ENCODE measurements around the gene LPP.

The LPP gene

DNA sequence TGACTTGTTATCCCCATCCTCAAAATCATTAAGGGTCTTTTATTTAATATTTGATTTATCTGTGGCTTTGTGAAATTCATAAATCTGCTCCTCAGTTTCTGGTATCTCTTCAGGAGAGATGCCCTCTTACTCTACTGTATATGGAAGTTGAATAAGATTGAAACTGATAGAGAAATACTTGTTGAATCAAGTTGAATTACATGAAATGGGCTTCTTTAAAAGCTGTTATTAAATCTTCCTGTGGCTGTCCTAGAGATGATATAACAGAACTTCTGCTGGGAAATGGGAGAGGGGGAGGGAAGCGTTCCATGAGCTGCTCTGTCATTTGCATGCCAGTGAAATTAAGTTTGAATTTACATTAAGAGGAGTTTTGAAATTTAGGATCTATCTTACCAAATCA, 523.4 kb downstream of the LPP start:
- Histone ChIP-seq H3K27ac (ENCODE audit: low read length) (no peak overlapping the region), H3K9ac (ENCODE audit: low read length) (no peak overlapping the region), H3K27me3 (ENCODE audit: control insufficient read depth, insufficient read depth, low read length) (no peaks in the 10 kb centered on the region), H3K9me3 (ENCODE audit: control insufficient read depth, low read depth, low read length) (no peaks in the 10 kb centered on the region), H3K4me3 (ENCODE audit: low read length) (no peak overlapping the region), H3K36me3 (ENCODE audit: control insufficient read depth, low read depth, low read length) (no peaks in the 10 kb centered on the region), H3K4me1 (ENCODE audit: control insufficient read depth, low read depth, low read length) (peaks cover 10% of the 10 kb centered on the region)

DNA sequence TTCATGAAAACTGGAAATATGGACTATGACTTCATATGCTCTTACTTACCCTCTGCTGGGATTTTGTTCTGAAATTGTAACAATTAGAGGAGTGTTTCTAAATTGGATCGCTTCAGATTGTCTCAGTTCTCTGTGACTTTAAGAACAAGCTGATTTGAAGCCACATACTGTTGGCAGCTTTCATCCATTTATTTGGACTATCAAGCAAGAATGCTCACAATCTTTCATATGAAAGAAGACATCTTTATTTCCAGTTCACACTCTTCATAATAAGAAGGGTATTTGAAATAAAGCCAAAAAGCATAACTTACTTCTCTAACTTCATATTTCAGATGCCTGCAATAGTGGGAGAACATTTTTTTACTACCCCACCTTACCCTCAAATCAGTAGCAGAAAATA, 526.2 kb downstream of the LPP start:
- Histone ChIP-seq H3K4me3 (ENCODE audit: low read length) (no peak overlapping the region), H3K36me3 (ENCODE audit: control insufficient read depth, low read depth, low read length) (no peaks in the 10 kb centered on the region), H3K27me3 (ENCODE audit: control insufficient read depth, insufficient read depth, low read length) (no peaks in the 10 kb centered on the region), H3K4me1 (ENCODE audit: control insufficient read depth, low read depth, low read length) (no peaks in the 10 kb centered on the region), H3K27ac (ENCODE audit: low read length) (peak overlapping the region; percentile 10), H3K9ac (ENCODE audit: low read length) (no peak overlapping the region), H3K9me3 (ENCODE audit: control insufficient read depth, low read depth, low read length) (no peaks in the 10 kb centered on the region)

DNA sequence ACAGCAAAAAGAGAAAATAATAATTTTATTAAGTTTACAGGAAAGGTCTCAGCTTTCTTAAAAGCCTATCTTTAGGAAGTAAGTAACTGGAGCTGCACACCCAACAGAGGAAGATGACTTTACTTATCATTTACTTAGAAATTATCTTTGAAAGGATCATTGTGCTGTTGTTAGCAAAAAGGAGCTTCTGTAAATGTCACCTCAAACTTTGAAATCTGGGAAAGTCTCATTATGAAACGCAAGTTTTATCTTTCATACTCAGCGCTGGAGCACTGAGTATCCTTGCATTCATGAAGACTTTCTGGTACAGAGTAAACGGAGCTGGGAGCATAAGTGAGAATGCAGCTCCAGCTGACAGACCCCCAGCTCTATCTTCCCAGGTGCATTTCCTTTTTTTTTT, 526.6 kb downstream of the LPP start:
- H3K9ac ChIP-seq (ENCODE audit: low read length), result no peak overlapping the region
- H3K9me3 ChIP-seq (ENCODE audit: control insufficient read depth, low read depth, low read length), result no peaks in the 10 kb centered on the region
- no peak overlapping the region for H3K4me3 ChIP-seq (ENCODE audit: low read length)
- H3K36me3 ChIP-seq (ENCODE audit: control insufficient read depth, low read depth, low read length), result no peaks in the 10 kb centered on the region
- no peaks in the 10 kb centered on the region for H3K27me3 ChIP-seq (ENCODE audit: control insufficient read depth, insufficient read depth, low read length)
- no peak overlapping the region for H3K27ac ChIP-seq (ENCODE audit: low read length)
- H3K4me1 ChIP-seq (ENCODE audit: control insufficient read depth, low read depth, low read length), result no peaks in the 10 kb centered on the region

DNA sequence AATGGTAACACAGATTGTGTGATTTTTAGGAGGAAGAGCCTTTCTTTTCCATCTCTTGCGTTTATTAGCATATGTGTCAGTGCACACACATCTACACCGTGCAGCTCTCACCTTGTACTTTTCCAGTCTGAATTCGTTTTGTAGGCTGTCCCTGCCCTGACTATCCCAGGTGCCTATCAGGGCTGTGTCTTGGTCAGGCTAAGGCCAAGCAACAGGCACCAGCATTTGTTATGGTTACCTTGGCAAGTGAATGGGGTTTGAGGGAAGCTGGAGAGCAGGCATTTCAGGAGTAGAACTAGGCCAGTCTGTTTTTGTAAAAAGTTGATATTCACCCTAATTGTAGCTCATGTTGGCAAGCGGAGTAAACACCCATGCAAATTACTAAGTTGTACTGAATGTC, 528.4 kb downstream of the LPP start:
- no peaks in the 10 kb centered on the region for H3K36me3 ChIP-seq (ENCODE audit: control insufficient read depth, low read depth, low read length)
- H3K27ac ChIP-seq (ENCODE audit: low read length), result no peak overlapping the region
- no peaks in the 10 kb centered on the region for H3K27me3 ChIP-seq (ENCODE audit: control insufficient read depth, insufficient read depth, low read length)
- no peak overlapping the region for H3K4me3 ChIP-seq (ENCODE audit: low read length)
- no peak overlapping the region for H3K9ac ChIP-seq (ENCODE audit: low read length)
- H3K9me3 ChIP-seq (ENCODE audit: control insufficient read depth, low read depth, low read length), result no peaks in the 10 kb centered on the region
- peaks cover 4% of the 10 kb centered on the region for H3K4me1 ChIP-seq (ENCODE audit: control insufficient read depth, low read depth, low read length)

DNA sequence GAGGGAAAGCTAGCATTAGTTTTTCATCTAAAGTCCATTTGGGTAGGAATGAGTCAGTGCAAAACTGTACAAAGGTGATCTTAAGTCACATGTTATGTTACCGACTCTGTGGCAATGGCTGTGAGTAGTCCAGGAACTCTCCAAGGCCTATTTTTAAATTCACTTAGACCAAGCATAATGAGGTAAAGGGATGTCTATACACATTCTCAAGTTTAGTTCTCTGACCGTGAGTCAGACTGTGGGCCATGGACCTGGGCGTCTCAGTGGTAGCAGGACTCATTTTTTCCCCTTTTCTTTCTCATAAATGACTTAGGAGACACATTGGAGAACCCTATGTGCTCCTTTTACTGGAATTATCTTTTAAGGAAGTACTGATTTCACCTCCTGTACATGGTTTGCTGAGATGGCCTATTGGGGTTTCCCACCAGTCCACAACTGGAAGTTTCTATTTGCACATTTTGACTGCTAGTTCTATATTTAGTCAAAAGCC, 529.1 kb downstream of the LPP start:
- Histone ChIP-seq H3K4me3 (ENCODE audit: low read length) (no peak overlapping the region), H3K9ac (ENCODE audit: low read length) (no peak overlapping the region), H3K36me3 (ENCODE audit: control insufficient read depth, low read depth, low read length) (no peaks in the 10 kb centered on the region), H3K4me1 (ENCODE audit: control insufficient read depth, low read depth, low read length) (peaks cover 4% of the 10 kb centered on the region), H3K9me3 (ENCODE audit: control insufficient read depth, low read depth, low read length) (no peaks in the 10 kb centered on the region), H3K27me3 (ENCODE audit: control insufficient read depth, insufficient read depth, low read length) (no peaks in the 10 kb centered on the region), H3K27ac (ENCODE audit: low read length) (no peak overlapping the region)

DNA sequence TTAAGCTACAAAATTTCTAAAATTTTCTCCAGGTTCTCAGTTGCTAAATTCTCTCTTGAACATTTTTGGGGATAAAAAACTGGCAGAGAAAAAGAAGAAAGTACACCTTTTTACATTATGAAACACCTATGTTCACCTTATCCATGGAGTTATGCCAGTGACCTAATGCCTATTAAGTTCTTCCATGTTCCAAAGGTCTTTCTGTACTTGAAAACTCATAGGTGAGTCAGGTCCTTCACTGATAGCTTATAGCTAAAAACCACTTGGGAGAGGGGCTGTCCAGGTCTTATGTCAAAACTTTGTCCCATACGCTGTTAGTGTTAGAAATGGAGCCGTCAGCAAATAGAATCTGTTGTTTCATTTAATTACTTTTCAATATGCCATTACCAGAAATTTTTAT, 530.3 kb downstream of the LPP start:
- no peak overlapping the region for H3K9ac ChIP-seq (ENCODE audit: low read length)
- H3K27me3 ChIP-seq (ENCODE audit: control insufficient read depth, insufficient read depth, low read length), result no peaks in the 10 kb centered on the region
- H3K36me3 ChIP-seq (ENCODE audit: control insufficient read depth, low read depth, low read length), result no peaks in the 10 kb centered on the region
- no peak overlapping the region for H3K4me3 ChIP-seq (ENCODE audit: low read length)
- H3K27ac ChIP-seq (ENCODE audit: low read length), result no peak overlapping the region
- H3K4me1 ChIP-seq (ENCODE audit: control insufficient read depth, low read depth, low read length), result peaks cover 4% of the 10 kb centered on the region
- no peaks in the 10 kb centered on the region for H3K9me3 ChIP-seq (ENCODE audit: control insufficient read depth, low read depth, low read length)

DNA sequence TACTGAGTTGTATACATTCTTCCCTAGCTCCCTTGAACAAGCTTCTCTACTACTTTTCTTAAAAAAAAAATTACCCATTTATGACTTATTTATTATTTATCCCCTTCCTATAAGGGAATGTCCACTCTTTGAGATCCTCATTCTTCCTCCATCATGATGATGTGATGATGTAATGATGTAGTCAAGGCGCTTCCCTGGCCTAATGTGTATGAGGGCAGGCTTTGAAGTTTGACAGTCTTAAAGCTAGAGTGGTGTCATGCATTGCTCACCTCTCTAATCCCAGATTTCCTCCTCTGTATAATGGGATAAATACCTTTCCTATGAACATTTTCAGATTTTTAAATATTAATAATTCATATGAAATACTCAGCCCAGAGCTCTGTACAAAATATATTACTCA, 531.8 kb downstream of the LPP start:
- H3K27me3 ChIP-seq (ENCODE audit: control insufficient read depth, insufficient read depth, low read length), result no peaks in the 10 kb centered on the region
- no peak overlapping the region for H3K9ac ChIP-seq (ENCODE audit: low read length)
- no peak overlapping the region for H3K4me3 ChIP-seq (ENCODE audit: low read length)
- H3K36me3 ChIP-seq (ENCODE audit: control insufficient read depth, low read depth, low read length), result no peaks in the 10 kb centered on the region
- H3K9me3 ChIP-seq (ENCODE audit: control insufficient read depth, low read depth, low read length), result no peaks in the 10 kb centered on the region
- H3K4me1 ChIP-seq (ENCODE audit: control insufficient read depth, low read depth, low read length), result peaks cover 4% of the 10 kb centered on the region
- H3K27ac ChIP-seq (ENCODE audit: low read length), result no peak overlapping the region

DNA sequence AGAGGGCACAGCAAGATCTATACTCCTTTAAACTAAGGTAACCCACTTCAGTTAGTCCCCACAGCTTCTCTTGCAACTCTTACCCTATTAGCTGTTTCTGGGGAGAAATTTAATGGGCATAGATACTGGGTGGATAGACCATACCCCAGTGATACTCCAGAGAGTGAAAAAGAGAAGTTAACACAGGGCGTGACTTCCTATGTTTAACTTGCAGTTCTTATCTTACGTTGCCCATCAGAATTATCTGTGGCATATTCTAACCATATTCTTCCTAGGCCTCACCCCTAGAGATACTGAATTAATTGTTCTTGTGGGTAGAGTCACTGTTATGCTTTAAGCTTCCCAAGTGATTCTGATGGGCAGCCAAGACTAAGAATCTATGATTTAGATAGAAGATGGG, 532.4 kb downstream of the LPP start:
- Histone ChIP-seq H3K9ac (ENCODE audit: low read length) (no peak overlapping the region), H3K9me3 (ENCODE audit: control insufficient read depth, low read depth, low read length) (no peaks in the 10 kb centered on the region), H3K4me1 (ENCODE audit: control insufficient read depth, low read depth, low read length) (peaks cover 4% of the 10 kb centered on the region), H3K4me3 (ENCODE audit: low read length) (no peak overlapping the region), H3K27ac (ENCODE audit: low read length) (no peak overlapping the region), H3K36me3 (ENCODE audit: control insufficient read depth, low read depth, low read length) (no peaks in the 10 kb centered on the region), H3K27me3 (ENCODE audit: control insufficient read depth, insufficient read depth, low read length) (no peaks in the 10 kb centered on the region)

DNA sequence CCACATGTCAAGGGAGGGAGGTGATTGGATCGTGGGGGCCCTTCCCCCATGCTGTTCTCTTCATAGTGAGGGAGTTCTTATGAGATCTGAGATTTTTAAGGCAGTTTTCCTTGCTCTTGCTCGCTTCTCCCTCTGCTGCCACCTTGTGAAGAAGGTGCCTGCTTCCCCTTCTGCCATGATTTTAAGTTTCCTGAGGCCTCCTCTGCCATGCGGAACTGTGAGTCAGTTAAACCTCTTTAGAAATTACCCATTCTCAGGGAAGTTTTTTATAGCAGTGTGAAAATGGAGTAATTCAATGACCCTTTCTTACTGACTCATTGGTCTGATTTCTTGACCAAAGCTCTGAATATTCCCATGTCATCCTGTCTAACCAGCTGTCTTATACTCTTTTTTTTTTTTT, 533.4 kb downstream of the LPP start:
- no peaks in the 10 kb centered on the region for H3K9me3 ChIP-seq (ENCODE audit: control insufficient read depth, low read depth, low read length)
- no peaks in the 10 kb centered on the region for H3K36me3 ChIP-seq (ENCODE audit: control insufficient read depth, low read depth, low read length)
- no peak overlapping the region for H3K9ac ChIP-seq (ENCODE audit: low read length)
- H3K27ac ChIP-seq (ENCODE audit: low read length), result no peak overlapping the region
- H3K27me3 ChIP-seq (ENCODE audit: control insufficient read depth, insufficient read depth, low read length), result no peaks in the 10 kb centered on the region
- H3K4me3 ChIP-seq (ENCODE audit: low read length), result no peak overlapping the region
- peaks cover 4% of the 10 kb centered on the region for H3K4me1 ChIP-seq (ENCODE audit: control insufficient read depth, low read depth, low read length)

DNA sequence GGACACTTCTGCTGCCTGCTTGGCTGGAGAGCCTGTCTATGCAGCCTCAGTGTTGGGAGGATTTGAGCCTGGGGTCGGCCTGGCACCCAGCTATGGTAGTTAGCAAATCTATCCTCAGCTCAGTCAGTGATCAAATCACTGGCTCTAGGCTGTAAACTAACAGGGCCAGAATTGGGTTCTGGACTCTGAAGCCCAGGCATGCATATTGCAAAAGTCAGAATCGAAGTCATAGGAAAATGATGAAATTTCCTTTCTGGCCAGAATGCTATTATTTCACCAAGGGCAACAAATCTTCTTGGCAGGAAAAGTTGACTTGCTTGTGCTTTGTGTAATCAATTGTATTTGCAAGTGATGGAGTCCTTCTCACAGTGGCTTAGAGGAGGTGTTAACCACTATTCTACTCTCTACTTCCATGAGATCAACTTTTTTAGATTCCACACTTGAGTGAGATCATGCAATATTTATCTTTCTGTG, 535.2 kb downstream of the LPP start:
- Histone ChIP-seq H3K9me3 (ENCODE audit: control insufficient read depth, low read depth, low read length) (no peaks in the 10 kb centered on the region), H3K4me1 (ENCODE audit: control insufficient read depth, low read depth, low read length) (peaks cover 4% of the 10 kb centered on the region), H3K4me3 (ENCODE audit: low read length) (no peak overlapping the region), H3K36me3 (ENCODE audit: control insufficient read depth, low read depth, low read length) (no peaks in the 10 kb centered on the region), H3K9ac (ENCODE audit: low read length) (no peak overlapping the region), H3K27ac (ENCODE audit: low read length) (no peak overlapping the region), H3K27me3 (ENCODE audit: control insufficient read depth, insufficient read depth, low read length) (no peaks in the 10 kb centered on the region)

DNA sequence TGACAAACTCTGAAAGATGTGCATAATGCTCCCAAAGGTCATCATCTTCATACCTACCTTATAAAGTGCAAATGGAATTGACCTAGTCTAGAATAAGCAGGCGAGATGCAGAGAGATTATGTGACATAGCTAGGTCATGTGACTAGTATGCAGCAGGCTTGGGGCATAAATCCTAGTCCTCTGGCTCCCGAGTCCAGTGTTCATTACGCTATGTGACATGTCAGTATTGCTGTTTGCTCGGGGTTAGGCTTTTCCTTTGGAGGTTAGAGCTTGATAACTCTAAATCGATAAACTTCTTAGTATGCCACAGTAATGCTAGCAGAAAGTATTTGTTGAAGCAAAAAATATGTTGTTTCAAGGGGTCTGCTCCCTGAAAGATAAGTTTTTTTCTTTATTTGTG, 536.1 kb downstream of the LPP start:
- Histone ChIP-seq H3K9ac (ENCODE audit: low read length) (no peak overlapping the region), H3K27ac (ENCODE audit: low read length) (no peak overlapping the region), H3K4me1 (ENCODE audit: control insufficient read depth, low read depth, low read length) (peaks cover 4% of the 10 kb centered on the region), H3K36me3 (ENCODE audit: control insufficient read depth, low read depth, low read length) (no peaks in the 10 kb centered on the region), H3K9me3 (ENCODE audit: control insufficient read depth, low read depth, low read length) (no peaks in the 10 kb centered on the region), H3K4me3 (ENCODE audit: low read length) (no peak overlapping the region), H3K27me3 (ENCODE audit: control insufficient read depth, insufficient read depth, low read length) (no peaks in the 10 kb centered on the region)

DNA sequence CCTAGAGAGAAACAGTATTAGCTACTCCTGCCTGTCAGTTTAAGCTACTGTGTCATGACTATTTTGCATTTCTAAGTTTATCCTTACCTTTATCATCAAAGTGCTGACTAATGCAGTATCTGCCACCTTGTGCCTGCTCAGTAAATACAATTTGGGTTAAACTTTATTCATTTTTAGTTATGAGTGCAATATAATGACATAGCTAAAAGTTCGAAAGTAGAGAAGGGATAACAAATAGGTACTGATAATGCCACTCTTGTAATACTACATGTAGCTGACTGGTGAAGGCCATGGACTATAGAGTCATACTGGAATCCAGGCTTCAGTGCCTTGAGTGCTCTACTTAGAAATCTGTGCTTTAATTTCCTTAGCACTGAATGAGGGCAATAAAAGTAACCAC, 537.0 kb downstream of the LPP start:
- no peak overlapping the region for H3K27ac ChIP-seq (ENCODE audit: low read length)
- H3K9ac ChIP-seq (ENCODE audit: low read length), result no peak overlapping the region
- no peaks in the 10 kb centered on the region for H3K36me3 ChIP-seq (ENCODE audit: control insufficient read depth, low read depth, low read length)
- H3K4me1 ChIP-seq (ENCODE audit: control insufficient read depth, low read depth, low read length), result peaks cover 4% of the 10 kb centered on the region
- H3K27me3 ChIP-seq (ENCODE audit: control insufficient read depth, insufficient read depth, low read length), result no peaks in the 10 kb centered on the region
- H3K9me3 ChIP-seq (ENCODE audit: control insufficient read depth, low read depth, low read length), result no peaks in the 10 kb centered on the region
- no peak overlapping the region for H3K4me3 ChIP-seq (ENCODE audit: low read length)

All from iPS-18a (cell line).